ENCODE data around the gene ECSIT. TPM values are rescaled to one million over a fixed set of nuclear protein-coding genes. Genes with fewer than 3 reads are reported as not detected.
A peak's percentile ranks its signal among the peaks of the same experiment; 100 is the strongest.
"Not testable (repeated sequence)": the region's sequence is repeated elsewhere in the genome, so short reads cannot be mapped to it uniquely, and the experiment has no call there.

ECSIT gene, protein sequence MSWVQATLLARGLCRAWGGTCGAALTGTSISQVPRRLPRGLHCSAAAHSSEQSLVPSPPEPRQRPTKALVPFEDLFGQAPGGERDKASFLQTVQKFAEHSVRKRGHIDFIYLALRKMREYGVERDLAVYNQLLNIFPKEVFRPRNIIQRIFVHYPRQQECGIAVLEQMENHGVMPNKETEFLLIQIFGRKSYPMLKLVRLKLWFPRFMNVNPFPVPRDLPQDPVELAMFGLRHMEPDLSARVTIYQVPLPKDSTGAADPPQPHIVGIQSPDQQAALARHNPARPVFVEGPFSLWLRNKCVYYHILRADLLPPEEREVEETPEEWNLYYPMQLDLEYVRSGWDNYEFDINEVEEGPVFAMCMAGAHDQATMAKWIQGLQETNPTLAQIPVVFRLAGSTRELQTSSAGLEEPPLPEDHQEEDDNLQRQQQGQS
- 32.8 TPM for total RNA-seq

DNA sequence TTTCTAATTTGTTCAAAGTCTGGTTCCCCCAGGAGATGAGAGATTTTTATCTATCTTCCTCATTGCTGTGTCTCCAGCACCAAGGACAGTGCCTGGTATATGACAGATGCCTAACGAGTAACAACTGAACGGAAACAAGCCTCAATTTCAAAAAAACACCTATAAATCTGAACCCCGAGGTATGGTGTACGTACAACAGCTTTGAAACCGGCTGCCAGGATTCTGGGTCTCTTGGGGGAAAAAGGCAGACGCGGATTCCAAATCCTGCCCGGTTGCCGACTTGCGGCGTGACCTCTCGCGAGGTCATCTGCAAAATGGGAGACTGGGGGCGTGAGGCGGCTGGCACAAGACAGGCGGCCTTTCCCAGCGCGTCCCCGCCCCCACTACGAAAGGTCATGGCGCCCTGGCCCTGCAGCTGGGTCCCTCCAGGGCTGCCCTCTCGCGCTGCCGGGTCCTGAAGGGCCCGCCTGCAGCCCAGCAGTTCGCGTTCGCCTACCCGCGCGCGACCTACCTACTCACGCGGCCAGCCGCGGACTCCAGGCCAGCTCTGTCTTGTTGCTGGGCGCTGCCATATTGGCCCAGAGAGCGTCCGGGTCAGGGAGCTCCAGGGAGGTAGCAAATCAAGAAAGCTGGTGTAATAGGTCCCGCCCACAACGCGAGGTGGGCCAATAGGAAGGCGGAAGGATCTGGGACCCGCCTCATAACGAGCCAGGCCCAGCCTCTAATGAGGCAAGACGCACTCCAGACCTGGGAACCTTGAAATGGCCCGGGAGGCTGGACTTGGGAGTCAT, at the start of gene ECSIT:
TSS of gene ECSIT (minus strand) at position 584 of the 791 bp plus-strand sequence. CDS start 9,964 bp downstream, outside the sequence.
- ATAC-seq = peak; percentile 98

DNA sequence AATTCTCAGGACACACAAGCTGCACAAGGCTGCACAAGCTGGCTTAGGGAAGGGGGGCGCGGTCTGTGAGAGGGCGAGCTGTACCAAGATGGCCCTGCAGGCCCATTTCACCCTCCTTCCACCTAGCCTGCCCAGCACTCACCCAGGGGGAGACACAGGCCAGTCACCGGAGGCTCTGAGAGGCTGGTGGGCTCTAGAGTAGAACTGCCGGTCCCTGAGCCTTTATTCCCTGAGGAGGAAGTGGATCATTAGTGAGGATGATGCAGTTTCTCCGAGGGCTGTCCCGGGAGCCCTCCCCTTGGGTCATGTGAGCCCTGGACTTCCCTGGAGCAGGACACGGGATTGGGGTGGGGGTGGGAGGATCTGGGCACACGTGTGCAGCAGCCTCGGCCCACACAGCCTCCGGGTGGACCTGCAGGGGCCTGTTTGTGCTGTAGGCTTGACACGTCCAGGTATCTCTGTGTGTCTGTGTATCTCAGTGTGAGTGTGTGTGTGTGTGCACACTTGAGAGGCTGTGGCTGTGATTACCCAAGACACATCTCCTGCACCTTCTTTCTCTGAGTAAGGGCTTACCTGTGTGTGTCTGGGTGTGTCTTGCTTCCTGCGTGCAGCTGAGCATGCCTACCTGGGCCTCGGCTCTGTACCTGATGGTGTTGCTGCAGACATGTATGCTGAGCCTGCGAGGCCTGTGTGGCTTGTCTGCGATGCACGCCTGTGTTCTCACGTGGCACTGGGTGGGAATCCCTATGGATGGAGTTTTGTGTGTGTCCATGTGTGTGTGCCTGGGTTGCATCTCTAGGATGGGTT, 48.7 kb upstream of the ECSIT start, which contains the start of gene ACP5:
TSS of gene ACP5 (minus strand) at position 195 of the 807 bp plus-strand sequence. CDS start 328 bp downstream, outside the sequence.
- ATAC-seq = peak; percentile 78

DNA sequence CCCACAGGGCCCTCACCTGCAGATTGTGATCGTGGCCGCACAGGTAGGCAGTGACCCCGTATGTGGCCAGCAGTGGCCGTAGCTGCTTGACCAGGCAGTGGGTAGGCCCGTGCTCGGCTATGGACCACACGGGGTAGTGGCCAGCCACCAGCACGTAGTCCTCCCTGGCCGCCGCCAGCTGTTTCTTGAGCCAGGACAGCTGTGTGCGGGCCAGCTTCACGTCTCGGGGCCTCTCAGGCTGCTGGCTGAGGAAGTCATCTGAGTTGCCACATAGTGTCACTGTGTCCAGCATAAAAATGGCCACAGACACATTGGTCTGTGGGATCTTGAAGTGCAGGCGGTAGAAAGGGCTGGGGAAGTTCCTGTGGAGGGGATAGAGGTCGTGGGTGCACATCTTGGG, 47.3 kb upstream of the ECSIT start:
- no peak for ATAC-seq

DNA sequence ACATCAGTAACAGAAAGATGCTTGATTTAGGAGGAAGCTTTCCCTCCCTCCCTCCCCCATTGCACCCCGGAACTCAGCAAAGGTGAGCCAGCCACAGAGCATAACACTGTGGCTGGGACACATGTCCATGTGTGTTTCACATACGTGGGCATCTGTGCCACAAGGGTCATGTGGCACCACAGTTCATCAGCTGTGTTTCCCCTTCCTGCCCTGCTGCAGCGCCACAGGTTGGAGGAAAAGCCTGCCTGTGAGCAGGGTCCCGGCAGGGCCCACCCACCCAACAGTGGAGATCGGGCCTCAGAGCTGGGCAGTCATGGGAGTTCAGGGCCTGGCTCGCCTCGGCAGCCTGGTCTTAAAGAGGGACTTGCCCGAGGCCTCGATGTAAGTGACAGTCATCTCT, 45.8 kb upstream of the ECSIT start:
- no peak for ATAC-seq

DNA sequence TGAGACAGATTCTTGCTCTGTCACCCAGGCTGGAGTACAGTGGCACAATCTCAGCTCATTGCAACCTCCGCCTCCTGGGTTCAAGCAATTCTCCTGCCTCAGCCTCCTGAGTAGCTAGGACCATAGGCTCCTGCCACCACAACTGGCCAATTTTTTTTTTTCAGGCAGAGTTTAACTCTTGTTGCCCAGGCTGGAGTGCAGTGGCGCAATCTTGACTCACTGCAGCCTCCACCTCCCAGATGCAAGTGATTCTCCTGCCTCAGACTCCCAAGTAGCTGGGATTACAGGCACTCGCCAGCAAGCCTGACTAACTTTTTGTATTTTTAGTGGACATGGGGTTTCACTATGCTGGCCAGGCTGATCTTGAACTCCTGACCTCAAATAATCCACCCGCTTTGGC, 44.8 kb upstream of the ECSIT start:
- not testable (repeated sequence) for ATAC-seq

DNA sequence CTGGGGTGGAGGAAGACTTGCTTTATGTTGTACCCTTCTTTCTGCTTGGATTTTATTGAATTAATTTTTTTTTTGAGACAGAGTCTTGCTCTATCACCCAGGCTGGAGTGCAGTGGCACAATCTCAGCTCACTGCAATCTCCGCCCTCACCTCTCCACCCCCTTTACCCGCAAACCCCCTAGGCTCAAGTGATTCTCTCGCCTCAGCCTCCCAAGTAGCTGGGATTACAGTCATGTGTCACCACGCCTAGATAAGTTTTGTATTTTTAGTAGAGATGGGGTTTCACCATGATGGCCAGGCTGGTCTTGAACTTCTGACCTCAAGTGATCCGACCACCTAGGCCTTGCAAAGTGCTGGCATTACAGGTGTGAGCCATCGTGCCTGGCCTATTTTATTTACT, 44.4 kb upstream of the ECSIT start:
- ATAC-seq = not testable (repeated sequence)

DNA sequence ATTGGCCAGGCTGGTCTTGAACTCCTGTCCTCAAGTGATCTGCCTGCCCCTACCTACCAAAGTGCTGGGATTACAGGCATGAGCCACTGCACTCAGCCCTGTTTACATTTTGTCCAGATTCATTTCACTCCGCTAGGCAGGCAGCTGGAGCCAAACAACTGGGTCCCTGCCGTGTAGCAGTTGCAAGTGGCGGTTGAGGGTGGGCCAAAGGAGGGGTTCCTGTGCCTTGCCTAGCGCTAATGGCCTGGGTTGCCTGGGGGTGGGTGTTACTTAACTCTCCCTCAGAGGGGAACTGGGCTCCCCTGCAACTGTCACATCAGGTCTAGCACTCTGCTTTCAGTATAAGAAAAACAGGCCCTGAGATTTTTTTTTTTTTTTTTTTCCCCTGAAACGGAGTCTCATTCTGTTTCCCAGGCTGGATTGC, 41.1 kb upstream of the ECSIT start:
- no peak for ATAC-seq

DNA sequence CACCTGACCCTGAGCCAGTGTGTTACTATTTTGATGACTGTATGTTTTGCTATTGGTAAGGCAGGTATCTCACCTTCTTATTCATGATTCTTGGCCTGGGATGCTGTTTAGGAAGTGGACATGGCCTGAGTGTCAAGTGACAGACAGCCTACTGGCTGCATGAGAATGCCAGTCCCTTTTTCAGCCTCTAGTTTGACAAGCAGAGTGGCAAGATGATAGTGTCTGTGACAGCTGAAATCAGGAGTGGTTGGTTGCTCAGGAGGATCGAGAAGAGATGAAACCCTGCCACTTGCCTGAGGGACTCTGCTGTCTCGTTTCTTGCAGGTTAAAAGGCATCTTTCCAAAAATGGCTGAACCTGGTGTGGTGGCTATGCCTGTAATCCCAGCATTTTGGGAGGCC, 37.2 kb upstream of the ECSIT start:
- no peak for ATAC-seq

DNA sequence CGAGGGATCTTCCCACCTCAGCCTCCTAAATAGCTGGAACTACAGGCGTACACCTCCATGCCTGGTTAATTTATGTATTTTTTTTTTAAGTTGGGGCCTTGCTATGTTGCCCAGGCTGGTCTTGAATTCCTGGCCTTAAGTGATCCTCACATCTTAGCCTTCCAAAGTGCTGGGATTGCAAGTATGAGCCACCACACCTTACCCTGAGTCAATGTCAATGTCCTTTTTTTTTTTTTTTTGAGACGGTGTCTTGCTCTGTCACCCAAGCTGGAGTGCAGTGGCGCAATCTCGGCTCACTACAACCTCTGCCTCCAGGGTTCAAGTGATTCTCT, 36.7 kb upstream of the ECSIT start:
- ATAC-seq = not testable (repeated sequence)

DNA sequence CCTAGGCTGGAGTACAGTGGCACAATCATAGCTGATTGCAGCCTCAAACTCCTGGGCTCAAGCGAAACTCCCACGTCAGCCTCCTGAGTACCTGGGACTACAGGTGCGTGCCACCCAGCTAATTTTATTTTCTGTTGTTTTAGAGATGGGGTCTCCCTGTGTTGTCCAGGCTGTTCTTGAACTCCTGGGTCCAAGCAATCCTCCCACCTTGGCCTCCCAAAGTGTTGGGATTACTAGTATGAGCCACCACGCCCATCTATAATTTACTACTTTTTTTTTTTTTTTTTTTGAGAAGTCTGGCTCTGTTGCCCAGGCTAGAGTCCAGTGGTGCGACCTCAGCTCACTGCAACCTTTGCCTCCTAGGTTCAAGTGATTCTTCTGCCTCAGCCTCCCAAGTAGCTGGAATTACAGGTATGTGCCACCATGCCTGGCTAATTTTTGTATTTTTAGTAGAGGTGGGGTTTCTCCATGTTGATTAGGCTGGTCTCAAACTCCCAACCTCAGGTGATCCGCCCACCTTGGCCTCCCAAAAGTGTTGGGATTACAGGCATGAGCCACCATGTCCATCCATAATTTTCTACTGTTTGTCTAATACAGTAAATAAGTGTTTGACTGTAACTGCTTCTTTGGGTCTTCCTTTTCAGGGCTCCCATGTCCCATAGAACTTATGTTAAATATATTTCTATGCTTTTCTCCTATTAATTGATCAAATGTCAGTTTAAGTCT, 35.3 kb upstream of the ECSIT start:
- ATAC-seq = not testable (repeated sequence)

DNA sequence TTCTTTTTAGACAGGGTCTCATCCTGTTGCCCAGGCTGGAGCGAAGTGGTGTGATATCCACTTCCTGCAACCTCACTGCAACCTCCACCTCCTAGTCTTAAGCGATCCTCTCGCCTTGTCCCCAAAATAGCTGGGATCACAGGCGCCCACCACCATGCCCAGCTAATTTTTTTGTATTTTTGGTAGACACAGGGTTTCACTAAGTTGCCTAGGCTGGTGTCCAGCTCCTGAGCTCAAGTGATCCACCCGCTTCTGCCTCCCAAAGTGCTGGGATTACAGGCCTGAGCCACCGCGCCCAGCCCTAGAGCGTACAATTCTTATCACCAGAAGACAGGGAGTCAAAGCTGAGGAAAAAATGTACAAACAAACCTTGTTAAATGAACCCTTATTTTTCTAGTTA, 34.6 kb upstream of the ECSIT start:
- ATAC-seq = no peak

DNA sequence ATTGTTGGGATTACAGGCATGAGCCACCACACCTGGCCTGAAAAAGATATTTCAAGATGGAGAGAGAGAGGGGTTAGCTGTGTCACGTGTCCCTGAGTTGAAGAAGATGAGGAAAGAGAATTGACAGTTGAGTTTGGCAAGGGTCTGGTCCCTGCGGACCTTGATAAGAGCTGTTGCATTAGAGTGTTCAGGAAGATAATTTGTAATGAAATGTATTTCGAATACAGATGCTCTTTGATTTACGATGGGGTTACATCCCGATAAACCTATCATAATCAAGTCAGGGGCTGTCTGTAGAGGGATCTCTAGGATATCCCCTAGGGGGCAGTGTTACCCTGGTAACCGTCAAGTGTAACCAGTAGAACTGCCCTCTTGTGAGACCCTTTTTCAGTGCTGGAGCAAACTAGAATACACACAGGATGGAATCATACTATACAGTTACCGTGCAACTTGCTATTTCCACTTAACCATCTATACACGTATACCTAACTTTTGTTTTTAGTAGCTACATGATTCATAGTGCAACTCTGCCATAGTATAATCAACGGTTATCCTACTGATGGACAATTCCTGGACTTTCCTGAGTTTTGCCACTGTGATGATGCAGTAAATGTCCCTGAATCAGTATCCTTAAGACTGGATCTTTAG, 31.6 kb upstream of the ECSIT start:
- peak; percentile 51 for ATAC-seq

DNA sequence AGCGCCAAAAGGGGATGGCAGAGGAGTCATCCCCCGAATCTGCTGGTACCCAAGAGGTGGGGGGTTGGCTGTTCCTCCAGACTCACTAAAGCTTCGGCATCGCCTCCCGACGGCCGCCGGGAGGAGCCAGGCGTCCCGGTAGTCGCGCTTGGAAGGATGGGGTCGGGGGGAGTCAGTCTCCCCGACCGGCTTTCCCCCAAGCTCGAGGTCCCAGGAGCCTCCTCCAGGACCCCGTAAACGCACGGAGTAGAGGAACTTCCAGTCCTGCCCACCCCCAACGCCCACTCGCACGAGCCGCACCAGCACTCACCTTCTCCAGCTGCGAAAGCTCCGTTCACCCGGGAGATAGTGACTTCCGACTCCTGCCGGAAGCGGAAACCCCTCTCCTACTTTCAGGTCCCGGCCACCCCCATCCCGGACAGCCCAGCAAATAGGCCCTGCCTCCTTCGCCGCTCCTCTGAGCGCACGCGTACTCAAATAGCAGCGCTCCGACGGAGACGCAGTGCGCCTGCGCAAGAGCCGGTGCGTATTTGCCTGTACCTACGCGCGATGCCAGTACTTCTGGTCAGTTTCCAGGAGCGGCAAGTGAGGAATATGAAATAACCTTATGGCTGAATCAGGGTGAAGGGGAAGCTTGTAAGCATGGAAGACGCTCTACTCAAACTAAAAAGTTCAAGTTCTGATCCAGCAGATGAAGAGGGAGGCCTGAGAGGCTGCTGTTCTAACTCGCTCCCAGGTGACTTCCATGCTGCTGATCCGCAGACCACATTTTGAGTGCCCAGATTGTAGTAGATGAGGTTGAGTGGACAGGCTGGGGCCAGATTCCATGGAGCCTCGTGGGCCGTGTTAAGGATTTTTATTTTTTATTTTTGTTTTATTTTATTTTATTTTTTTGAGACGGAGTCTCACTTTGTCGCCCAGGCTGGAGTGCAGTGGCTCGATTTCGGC, 30.2 kb upstream of the ECSIT start, which contains the start of gene ELOF1:
TSS of gene ELOF1 (minus strand) at position 350 of the 948 bp plus-strand sequence. CDS start 4,883 bp downstream, outside the sequence.
- ATAC-seq = peak; percentile 97

DNA sequence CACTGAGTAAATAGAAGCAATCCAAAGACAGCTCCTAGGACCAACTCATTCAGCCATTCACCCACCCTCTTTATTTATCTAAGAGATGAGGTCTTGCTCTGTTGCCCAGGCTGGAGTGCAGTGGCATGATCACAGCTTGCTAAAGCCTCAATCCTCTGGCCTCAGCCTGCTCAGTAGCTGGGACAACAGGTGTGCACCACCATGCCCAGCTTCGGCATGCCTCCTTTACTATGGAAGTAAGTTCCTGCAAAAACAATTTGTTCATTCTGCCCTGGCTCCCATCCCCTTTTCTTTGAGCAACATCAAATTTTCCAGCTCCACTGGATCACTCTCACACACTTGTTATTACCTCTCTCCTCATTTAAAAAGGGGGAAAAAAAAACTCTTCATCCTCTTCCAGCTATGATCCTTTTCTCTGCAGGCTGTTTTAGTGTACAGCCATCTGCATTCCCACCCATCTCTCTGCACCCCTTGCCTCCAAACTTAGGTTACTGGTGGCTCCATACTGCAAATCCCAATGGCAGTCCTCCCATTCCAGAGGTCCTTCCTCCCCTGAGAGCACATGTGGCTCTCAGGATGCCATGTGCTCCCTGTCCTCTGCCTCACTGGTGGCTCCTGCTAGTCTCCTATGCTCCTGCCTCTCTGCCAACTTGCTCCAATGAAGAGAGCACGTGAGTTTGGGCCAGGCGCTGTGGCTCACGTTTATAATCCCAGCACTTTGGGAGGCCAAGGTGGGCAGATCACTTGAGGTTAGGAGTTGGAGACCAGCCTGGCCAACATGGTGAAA, 27.9 kb upstream of the ECSIT start:
- ATAC-seq = no peak

DNA sequence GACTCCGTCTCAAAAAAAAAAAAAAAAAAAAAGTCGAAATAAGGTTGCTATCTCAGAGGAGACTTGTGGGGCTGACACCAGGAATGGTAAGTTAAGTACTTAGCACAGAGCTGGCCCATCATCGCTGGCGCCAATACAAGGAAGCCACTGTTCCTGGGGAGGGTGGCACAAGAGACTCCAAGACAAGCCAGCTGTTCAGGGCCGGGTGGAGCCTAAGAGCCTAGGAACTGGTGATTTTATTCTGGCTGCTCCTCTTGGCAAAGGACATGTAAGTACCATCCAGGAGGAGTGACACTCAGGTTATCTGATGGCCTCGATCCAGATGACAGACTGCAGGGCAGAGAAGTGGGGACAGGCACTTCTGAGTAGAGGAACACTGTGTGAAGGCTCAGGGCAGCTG, 26.3 kb upstream of the ECSIT start:
- ATAC-seq = no peak

DNA sequence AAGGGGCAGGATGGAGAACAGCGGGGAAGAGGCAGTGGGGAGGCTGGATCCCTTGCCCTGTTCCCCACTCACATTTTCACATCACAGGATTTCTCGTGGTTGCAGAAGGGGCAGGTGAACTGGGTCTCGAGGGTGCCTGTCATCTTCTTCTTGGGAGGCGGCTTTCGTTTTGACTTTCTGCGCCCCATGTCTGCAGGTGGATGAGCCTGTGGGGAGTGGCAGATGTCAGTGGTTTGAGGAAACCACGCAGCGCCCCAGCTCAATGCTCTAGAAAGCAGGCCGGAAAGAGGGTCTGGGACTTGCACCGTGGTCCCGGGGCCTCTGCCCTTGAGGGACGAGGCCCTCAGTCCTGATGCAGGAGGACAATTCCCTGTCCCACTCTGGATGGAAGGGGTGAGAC, 25.2 kb upstream of the ECSIT start:
- no peak for ATAC-seq

DNA sequence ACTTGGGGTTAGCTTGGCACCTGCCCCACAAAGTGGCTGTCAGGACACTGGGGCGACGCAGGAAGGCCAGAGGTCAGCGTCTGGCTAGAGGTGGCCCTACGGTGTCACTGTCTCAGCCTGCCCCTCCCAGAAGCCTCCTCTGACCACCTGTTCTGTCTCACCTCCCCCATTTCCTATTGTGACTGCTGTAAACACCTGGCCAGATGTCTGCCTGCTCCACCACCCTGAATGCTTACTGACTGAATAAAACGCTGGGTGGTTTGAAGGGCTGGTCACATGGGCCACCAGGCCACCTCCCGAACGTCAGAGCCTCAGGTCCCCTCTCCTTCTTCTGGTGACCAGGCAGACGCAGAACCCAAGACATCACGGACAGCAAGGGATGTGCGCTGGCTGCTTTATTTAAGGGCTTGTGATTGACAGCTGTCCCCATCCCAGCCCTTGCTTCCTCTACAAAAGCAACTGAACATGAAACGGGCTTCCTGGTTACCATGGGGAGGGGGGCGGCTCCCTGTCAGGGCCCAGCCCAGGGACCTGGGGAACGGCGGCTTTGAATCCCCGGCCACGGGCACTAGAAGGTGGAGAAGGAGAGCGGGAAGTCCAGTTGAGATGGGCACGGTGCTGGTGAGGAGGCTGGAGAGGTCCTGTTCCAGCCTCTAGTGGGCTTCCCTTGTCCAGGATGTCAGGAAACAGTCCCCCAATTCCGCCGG, 23.9 kb upstream of the ECSIT start:
- no peak for ATAC-seq

DNA sequence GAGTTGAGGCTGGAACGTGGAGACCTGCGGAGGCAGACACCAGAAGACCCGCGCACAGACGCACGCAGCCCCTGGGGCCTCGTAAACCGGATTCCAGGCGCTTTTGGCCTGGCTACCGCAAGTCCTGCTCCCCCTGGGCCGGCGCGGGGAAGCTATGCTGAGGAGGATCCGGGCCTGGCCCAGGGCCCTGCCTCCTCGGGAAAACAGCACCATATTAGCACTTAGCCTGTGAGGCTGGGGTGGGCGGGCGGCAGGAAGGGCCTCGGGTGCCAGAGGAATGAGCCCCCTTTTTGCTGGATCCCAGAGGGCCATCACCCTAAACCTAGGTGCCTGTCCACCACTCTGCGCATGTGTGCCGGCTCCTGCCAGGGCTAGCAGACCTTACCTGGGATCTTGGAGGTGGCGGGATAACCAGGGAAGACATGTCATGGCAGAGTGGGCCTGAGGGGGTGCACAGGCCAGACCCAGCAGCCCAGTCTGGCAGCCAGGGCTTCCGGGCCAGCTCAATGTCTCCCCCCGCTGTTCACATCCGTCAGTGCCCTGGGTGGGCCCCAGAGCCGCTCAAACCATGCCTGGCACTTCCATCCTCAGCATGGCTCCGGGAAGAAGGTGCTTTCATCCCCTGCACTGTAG, 22.8 kb upstream of the ECSIT start:
- ATAC-seq = no peak

Measured in esophagus mucosa (tissue), 1 donor.